WTC11 (cell line): ENCODE data around the gene KLHDC3. TPM values are rescaled to one million over a fixed set of nuclear protein-coding genes. Genes with fewer than 3 reads are reported as not detected.

ENCODE experiments used
- ATAC-seq: fragments of 200-7000 bp; cut with Tn5 transposase; 2 replicates; pipeline ENCODE4 v1.10.0; 2021; ENCODE audit warnings: mild to moderate bottlenecking, moderate library complexity
- CTCF ChIA-PET: fragments of 300-600 bp; sonication (Branson Sonifier 250); formaldehyde crosslinking; loops from one replicate; lab custom pipeline; 2021; ENCODE audit warnings: antibody characterized with exemption; lab: Charles Lee
- POLR2A ChIA-PET: fragments of 350-600 bp; sonication (Branson Sonifier 250); formaldehyde crosslinking; loops from one replicate; lab custom pipeline; 2021; ENCODE audit warnings: antibody characterized with exemption; lab: Charles Lee
- DNase-seq: peaks from one replicate; pipeline ENCODE4 v3.0.0; 2021; ENCODE audit warnings: low spot score
- H3K27ac Mint-ChIP-seq: 2 replicates; pipeline ENCODE4 v1.8.0; 2021; ENCODE audit warnings: mixed read lengths
- H3K27me3 Mint-ChIP-seq: 2 replicates; pipeline ENCODE4 v1.8.0; 2021; ENCODE audit warnings: low read depth, mild to moderate bottlenecking, moderate library complexity, mixed read lengths
- H3K36me3 Mint-ChIP-seq: 2 replicates; pipeline ENCODE4 v1.8.0; 2021; ENCODE audit warnings: mixed read lengths
- H3K4me1 Mint-ChIP-seq: 2 replicates; pipeline ENCODE4 v1.8.0; 2022; ENCODE audit warnings: mixed read lengths
- H3K4me3 Mint-ChIP-seq: 2 replicates; pipeline ENCODE4 v1.8.0; 2021; ENCODE audit warnings: mild to moderate bottlenecking, moderate library complexity, mixed read lengths
- H3K9me3 Mint-ChIP-seq: 2 replicates; pipeline ENCODE4 v1.8.0; 2021; ENCODE audit warnings: mixed read lengths
- ATF6 ChIP-seq: sonication (generic); formaldehyde crosslinking; IDR thresholded peaks from 2 replicates; pipeline ENCODE4 v1.8.1; 2023; ENCODE audit warnings: mild to moderate bottlenecking, missing genetic modification reagents
- CTCF ChIP-seq: fragments of 200-600 bp; IDR thresholded peaks from 2 replicates; pipeline ENCODE4 v1.8.0; 2022; ENCODE audit warnings: antibody characterized with exemption
- E2F5 ChIP-seq: sonication (generic); formaldehyde crosslinking; IDR thresholded peaks from 2 replicates; pipeline ENCODE4 v1.8.1; 2022; ENCODE audit warnings: mild to moderate bottlenecking, moderate library complexity, missing genetic modification reagents
- HMGXB4 ChIP-seq: sonication (generic); formaldehyde crosslinking; IDR thresholded peaks from 2 replicates; pipeline ENCODE4 v1.8.1; 2023; ENCODE audit warnings: mild to moderate bottlenecking, moderate library complexity, missing genetic modification reagents
- MXD4 ChIP-seq: fragments of 250-450 bp; sonication (Bioruptor Pico); IDR thresholded peaks from 2 replicates; pipeline ENCODE4 v1.8.0; 2021; ENCODE audit warnings: mild to moderate bottlenecking, moderate library complexity, borderline replicate concordance
- NR2C2 ChIP-seq: sonication (generic); formaldehyde crosslinking; IDR thresholded peaks from 2 replicates; pipeline ENCODE4 v1.8.0; 2022; ENCODE audit warnings: mild to moderate bottlenecking, missing genetic modification reagents
- PRDM15 ChIP-seq: sonication (generic); formaldehyde crosslinking; IDR thresholded peaks from 2 replicates; pipeline ENCODE4 v1.8.0; 2022; ENCODE audit warnings: missing genetic modification reagents
- SOX15 ChIP-seq: fragments of 250-450 bp; sonication (Bioruptor Pico); IDR thresholded peaks from 2 replicates; pipeline ENCODE4 v1.9.0; 2021; ENCODE audit warnings: mild to moderate bottlenecking
- ZNF263 ChIP-seq: sonication (generic); formaldehyde crosslinking; IDR thresholded peaks from 2 replicates; pipeline ENCODE4 v1.8.1; 2022; ENCODE audit warnings: low read depth, mild to moderate bottlenecking, moderate library complexity, missing genetic modification reagents
- ZNF281 ChIP-seq: sonication (generic); formaldehyde crosslinking; IDR thresholded peaks from 2 replicates; pipeline ENCODE4 v1.8.0; 2023; ENCODE audit warnings: mild to moderate bottlenecking, missing genetic modification reagents
- ZNF396 ChIP-seq: fragments of 250-450 bp; sonication (Bioruptor Pico); IDR thresholded peaks from 2 replicates; pipeline ENCODE4 v1.8.0; 2021; ENCODE audit warnings: mild to moderate bottlenecking, moderate library complexity, borderline replicate concordance
- ZNF423 ChIP-seq: fragments of 250-450 bp; sonication (Bioruptor Pico); IDR thresholded peaks from 2 replicates; pipeline ENCODE4 v2.1.2; 2022; ENCODE audit warnings: mild to moderate bottlenecking, moderate library complexity
- ZNF532 ChIP-seq: fragments of 250-450 bp; sonication (Bioruptor Pico); IDR thresholded peaks from 2 replicates; pipeline ENCODE4 v1.9.0; 2021; ENCODE audit warnings: mild to moderate bottlenecking, borderline replicate concordance
- ZNF671 ChIP-seq: fragments of 250-450 bp; sonication (Bioruptor Pico); IDR thresholded peaks from 2 replicates; pipeline ENCODE4 v1.8.0; 2021; ENCODE audit warnings: mild to moderate bottlenecking
- ZSCAN18 ChIP-seq: fragments of 250-450 bp; sonication (Bioruptor Pico); IDR thresholded peaks from 2 replicates; pipeline ENCODE4 v2.1.2; 2022; ENCODE audit warnings: mild to moderate bottlenecking, moderate library complexity
- total RNA-seq: library from RNA; stranded (reverse); gene quantifications from 3 replicates; pipeline ENCODE4 v1.2.3, GENCODE V29; 2021

The KLHDC3 gene
- total RNA-seq, 1 experiment from 2014 or later, result 172 TPM

GRCh38 chr6:42973926-42974325 is 40.1 kb upstream of the KLHDC3 start (continued):
- TF ChIP-seq SOX15 (CRISPR knock-in tag) (no peak), ZSCAN18 (CRISPR knock-in tag) (no peak), E2F5 (no peak)

- Mint-ChIP-seq H3K27me3 (no peaks in the 10 kb centered on the region), H3K27ac (no peak overlapping the region), H3K4me1 (peaks cover 17% of the 10 kb centered on the region), H3K9me3 (no peaks in the 10 kb centered on the region), H3K4me3 (no peak overlapping the region), H3K36me3 (no peaks in the 10 kb centered on the region)
- ATAC-seq (no peak), DNase-seq (no peak)
- POLR2A ChIA-PET, result interaction anchor here (0.6 kb wide), 2 partner anchors 8 to 183 kb away, joined by 3 to 4 read pairs; no protein-coding TSS in a partner anchor
- CTCF ChIA-PET, result interaction anchor here (1.5 kb wide), 1 partner anchor 12 kb away, joined by 6 read pairs; no protein-coding TSS in a partner anchor
- no peak for TF ChIP-seq ATF6 (CRISPR knock-in tag)
- TF ChIP-seq ZNF423 (CRISPR knock-in tag), result no peak
- TF ChIP-seq ZNF532 (CRISPR knock-in tag), result no peak
- no peak for TF ChIP-seq PRDM15
- no peak for TF ChIP-seq NR2C2 (CRISPR knock-in tag)
- TF ChIP-seq MXD4 (CRISPR knock-in tag), result no peak
- TF ChIP-seq ZNF281 (CRISPR knock-in tag), result no peak
- no peak for TF ChIP-seq ZNF263
- TF ChIP-seq ZNF396 (CRISPR knock-in tag), result no peak
- no peak for TF ChIP-seq CTCF
- TF ChIP-seq HMGXB4, result no peak
- no peak for TF ChIP-seq ZNF671 (CRISPR knock-in tag)
Measured at GRCh38 chr6:42974919-42975505, 39.0 kb upstream of the KLHDC3 start.
